IMR-90 (cell line): Measurements from ENCODE around the gene RTP4.

ENCODE experiments used
- CEBPB ChIP-seq: IDR thresholded peaks from 2 replicates; pipeline ENCODE4 v1.6.1; 2012; ENCODE audit warnings: low read depth, low read length, improper control_type of control experiment
- CHD1 ChIP-seq: IDR thresholded peaks from 2 replicates; pipeline ENCODE4 v1.6.1; 2012; ENCODE audit warnings: low read depth, low read length, improper control_type of control experiment
- FOS ChIP-seq: fragments of 150-350 bp; IDR thresholded peaks from 2 replicates; pipeline ENCODE4 v1.6.1; 2016; ENCODE audit warnings: low read depth, low read length
- MAZ ChIP-seq: IDR thresholded peaks from 2 replicates; pipeline ENCODE4 v1.6.1; 2012; ENCODE audit warnings: low read depth, mild to moderate bottlenecking, low read length, improper control_type of control experiment, moderate library complexity, borderline replicate concordance
- POLR2A ChIP-seq: IDR thresholded peaks from 2 replicates; pipeline ENCODE4 v1.6.1; 2012; ENCODE audit warnings: mild to moderate bottlenecking, low read depth, low read length
- RCOR1 ChIP-seq: IDR thresholded peaks from 2 replicates; pipeline ENCODE4 v1.6.1; 2012; ENCODE audit warnings: mild to moderate bottlenecking, low read length, improper control_type of control experiment; ENCODE audit not compliant: insufficient replicate concordance
- TF ChIP-seq, protein P1 (sequence below): conservative IDR thresholded peaks from 2 replicates; pipeline ENCODE4 v1.5.1; 2012; ENCODE audit warnings: mild to moderate bottlenecking, low read depth, low read length, improper control_type of control experiment
- TF ChIP-seq, protein P2 (sequence below): fragments of 150-350 bp; IDR thresholded peaks from 2 replicates; pipeline ENCODE4 v1.6.1; 2017; ENCODE audit warnings: mild to moderate bottlenecking, antibody characterized with exemption, low read length, low read depth

DNA sequence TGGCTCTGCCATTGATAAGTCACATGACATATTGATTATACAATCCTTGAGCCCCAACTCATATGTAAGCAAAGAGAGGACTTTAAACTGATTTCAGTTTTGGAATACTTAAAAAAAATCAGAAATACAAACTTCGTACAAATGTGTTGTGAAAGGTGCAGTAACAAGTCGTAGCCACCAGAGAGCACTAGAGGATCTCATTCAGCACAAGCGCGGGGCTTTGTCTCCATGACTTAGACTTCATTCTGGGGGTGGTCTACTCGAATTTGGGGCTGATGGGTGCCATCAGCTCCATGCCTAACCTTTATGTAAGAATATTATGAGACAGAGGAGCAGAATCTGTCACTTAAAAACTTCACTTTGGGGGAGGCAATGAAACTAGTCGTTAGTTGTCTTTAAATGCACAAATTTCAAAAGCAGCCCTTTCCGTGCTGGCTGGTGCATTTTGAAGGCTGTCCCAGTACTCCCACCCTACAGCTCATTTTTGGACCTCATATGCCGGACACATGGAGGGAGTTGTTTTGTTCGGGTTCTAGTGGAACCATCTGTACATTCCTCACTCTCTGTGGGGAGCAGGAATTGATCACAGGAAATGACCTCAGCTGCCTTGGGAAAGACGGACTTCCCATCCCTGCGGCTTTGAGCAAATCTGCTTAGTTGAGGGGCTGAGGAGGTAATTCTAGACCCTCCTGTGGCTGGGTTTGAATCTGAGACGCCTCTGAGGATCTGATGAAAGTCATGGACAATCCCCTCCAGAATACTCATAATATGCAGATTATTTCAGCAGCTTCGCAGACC lies 49.2 kb upstream of the RTP4 start:
- TF ChIP-seq, protein P1, sequence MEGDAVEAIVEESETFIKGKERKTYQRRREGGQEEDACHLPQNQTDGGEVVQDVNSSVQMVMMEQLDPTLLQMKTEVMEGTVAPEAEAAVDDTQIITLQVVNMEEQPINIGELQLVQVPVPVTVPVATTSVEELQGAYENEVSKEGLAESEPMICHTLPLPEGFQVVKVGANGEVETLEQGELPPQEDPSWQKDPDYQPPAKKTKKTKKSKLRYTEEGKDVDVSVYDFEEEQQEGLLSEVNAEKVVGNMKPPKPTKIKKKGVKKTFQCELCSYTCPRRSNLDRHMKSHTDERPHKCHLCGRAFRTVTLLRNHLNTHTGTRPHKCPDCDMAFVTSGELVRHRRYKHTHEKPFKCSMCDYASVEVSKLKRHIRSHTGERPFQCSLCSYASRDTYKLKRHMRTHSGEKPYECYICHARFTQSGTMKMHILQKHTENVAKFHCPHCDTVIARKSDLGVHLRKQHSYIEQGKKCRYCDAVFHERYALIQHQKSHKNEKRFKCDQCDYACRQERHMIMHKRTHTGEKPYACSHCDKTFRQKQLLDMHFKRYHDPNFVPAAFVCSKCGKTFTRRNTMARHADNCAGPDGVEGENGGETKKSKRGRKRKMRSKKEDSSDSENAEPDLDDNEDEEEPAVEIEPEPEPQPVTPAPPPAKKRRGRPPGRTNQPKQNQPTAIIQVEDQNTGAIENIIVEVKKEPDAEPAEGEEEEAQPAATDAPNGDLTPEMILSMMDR, result peak; percentile 88
- TF ChIP-seq RCOR1, result no peak
- TF ChIP-seq MAZ, result no peak
- TF ChIP-seq CHD1, result no peak
- no peak for TF ChIP-seq POLR2A
- TF ChIP-seq CEBPB, result no peak
- TF ChIP-seq, protein P2, sequence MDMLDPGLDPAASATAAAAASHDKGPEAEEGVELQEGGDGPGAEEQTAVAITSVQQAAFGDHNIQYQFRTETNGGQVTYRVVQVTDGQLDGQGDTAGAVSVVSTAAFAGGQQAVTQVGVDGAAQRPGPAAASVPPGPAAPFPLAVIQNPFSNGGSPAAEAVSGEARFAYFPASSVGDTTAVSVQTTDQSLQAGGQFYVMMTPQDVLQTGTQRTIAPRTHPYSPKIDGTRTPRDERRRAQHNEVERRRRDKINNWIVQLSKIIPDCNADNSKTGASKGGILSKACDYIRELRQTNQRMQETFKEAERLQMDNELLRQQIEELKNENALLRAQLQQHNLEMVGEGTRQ, result no peak
- no peak for TF ChIP-seq FOS
